ENCODE results near the gene CASKIN1. TPM values are rescaled to one million over a fixed set of nuclear protein-coding genes. Genes with fewer than 3 reads are reported as not detected.
"Not testable (repeated sequence)": the region's sequence is repeated elsewhere in the genome, so short reads cannot be mapped to it uniquely, and the experiment has no call there.

The CASKIN1 gene
- total and polyA plus RNA-seq, 4 experiments from 2014 or later, result not detected

DNA sequence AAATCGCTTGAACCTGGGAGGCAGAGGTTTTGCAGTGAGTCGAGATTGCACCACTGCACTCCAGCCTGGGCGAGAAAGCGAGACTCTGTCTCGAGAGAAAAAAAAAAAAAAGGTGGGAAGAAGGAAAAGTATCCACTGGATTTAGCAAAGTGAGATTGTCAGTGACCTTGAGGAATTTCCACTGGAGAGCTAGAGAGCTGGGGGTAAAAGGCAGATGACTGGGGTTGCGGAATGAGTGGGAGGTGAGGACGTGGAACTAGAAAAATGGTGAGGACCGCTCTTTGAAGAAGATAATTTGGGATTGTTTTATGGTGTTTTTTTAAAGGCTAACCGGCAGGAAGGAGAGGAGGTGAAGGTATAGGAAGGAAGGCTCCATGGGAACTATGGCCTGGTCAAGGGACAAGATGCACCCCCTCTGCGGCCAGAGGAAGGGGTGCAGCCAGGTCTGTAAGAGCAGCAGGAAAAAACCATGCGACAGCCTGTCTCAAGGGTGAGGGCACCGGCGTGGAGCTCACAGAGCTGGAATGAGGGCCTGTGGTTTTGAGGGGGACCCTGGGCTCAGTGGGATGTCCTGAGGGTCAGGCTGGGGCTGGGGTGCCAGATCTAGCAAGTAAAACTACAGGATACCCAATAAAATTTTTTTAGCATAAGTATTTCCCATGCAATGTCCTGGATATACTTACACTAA is 8.2 kb upstream of the CASKIN1 start:
- CTCF ChIA-PET (ENCODE audit: partially characterized antibody), result interaction anchor here (1.0 kb wide), 1 partner anchor 58 kb away, joined by 4 read pairs; no protein-coding TSS in a partner anchor
- peaks cover 6 to 17% of the 10 kb centered on the region in 2 donors for H3K36me3 Mint-ChIP-seq
- intact Hi-C loops (cut with micrococcal nuclease), result loop anchor here (1.0 to 5.0 kb wide), 5 partner anchors 11 to 232 kb away; partner anchors contain the start of genes E4F1, RNPS1, TBL3 and TRAF7

DNA sequence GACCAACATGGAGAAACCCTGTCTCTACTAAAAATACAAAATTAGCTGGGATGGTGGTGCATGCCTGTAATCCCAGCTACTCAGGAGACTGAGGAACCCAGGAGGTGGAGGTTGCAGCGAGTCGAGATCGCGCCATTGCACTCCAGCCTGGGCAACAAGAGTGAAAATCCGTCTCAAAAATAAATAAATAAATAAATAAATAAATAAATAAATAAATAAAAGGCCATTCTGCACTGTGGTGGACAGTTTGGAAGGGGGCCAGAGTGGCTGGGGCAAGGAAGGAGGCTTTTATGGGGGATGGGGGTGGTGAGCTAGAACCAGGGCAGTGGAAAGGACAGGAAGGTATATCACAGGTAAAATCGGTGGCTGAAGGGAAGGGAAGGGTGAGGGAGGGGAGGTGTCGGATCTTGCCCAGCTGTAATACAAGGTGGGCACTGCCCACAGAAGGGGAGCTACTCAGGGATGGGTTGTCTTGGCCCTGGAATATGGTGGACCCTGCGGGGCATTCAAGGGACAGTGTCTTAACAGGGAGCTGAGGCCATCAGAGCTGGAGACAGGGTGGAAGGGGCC is 6.8 kb upstream of the CASKIN1 start:
- H3K27me3 Mint-ChIP-seq; H3K27ac ChIP-seq (ENCODE audit: low read depth, low read length); intact Hi-C loops (cut with micrococcal nuclease); DNase-seq; H3K9me3 ChIP-seq (ENCODE audit: control insufficient read depth in 1 of 2, low read length in 2 of 2); H3K4me3 ChIP-seq (ENCODE audit: low read length in 2 of 2); H3K36me3 ChIP-seq (ENCODE audit: insufficient read depth, low read length); H3K9me3 Mint-ChIP-seq; H3K27me3 ChIP-seq (ENCODE audit: insufficient read depth, low read length): not testable (repeated sequence)
- peaks cover 12 to 30% (median 18%) of the 10 kb centered on the region in 4 donors for H3K4me1 Mint-ChIP-seq
- H3K4me3 Mint-ChIP-seq, result peak overlapping the region in 7 of 8 donors; percentile 54 to 78 (median 60)
- POLR2A ChIA-PET (ENCODE audit: partially characterized antibody), result interaction anchor here (0.9 to 5.3 kb wide), 5 partner anchors 8 to 49 kb away, joined by 3 to 24 read pairs (median 15); partner anchors contain the start of genes CASKIN1, E4F1, ECI1 and PGP
- H3K36me3 Mint-ChIP-seq, result peaks cover 6 to 14% of the 10 kb centered on the region in 2 donors
- peaks cover 26% of the 10 kb centered on the region for H3K4me1 ChIP-seq (ENCODE audit: insufficient read depth, low read length)
- CTCF ChIA-PET (ENCODE audit: partially characterized antibody), result interaction anchor here (0.6 to 0.7 kb wide), 2 partner anchors 135 to 696 kb away, joined by 3 to 4 read pairs; no protein-coding TSS in a partner anchor
- H3K27ac Mint-ChIP-seq, result peak overlapping the region in 5 of 7 donors; percentile 13 to 87 (median 58)

More for the DNA sequence above, 8.2 kb upstream of the CASKIN1 start:
- Histone ChIP-seq H3K4me1 (ENCODE audit: insufficient read depth, low read length) (peaks cover 26% of the 10 kb centered on the region), H3K9me3 (ENCODE audit: control insufficient read depth in 1 of 2, low read length in 2 of 2) (no peaks in the 10 kb centered on the region), H3K36me3 (ENCODE audit: insufficient read depth, low read length) (peaks cover 11% of the 10 kb centered on the region), H3K27ac (ENCODE audit: low read depth, low read length) (peak overlapping the region; percentile 90), H3K4me3 (ENCODE audit: low read length in 2 of 2) (peak overlapping the region; percentile 88 to 89), H3K27me3 (ENCODE audit: insufficient read depth, low read length) (no peaks in the 10 kb centered on the region)
- Mint-ChIP-seq H3K9me3 (no peaks in the 10 kb centered on the region), H3K4me1 (peaks cover 12 to 29% (median 18%) of the 10 kb centered on the region in 4 donors), H3K27me3 (peaks cover 0 to 1% of the 10 kb centered on the region in 2 donors), H3K4me3 (peak overlapping the region; percentile 67 to 88 (median 78)), H3K27ac (peak overlapping the region in 6 of 7 donors; percentile 37 to 93 (median 67))
- DNase-seq, result peak in 1 of 5 donors; percentile 41
- POLR2A ChIA-PET (ENCODE audit: partially characterized antibody), result interaction anchor here (1.0 to 5.3 kb wide), 14 partner anchors 9 to 328 kb away, joined by 3 to 48 read pairs (median 8); partner anchors contain the start of genes ATP6V0C, CASKIN1, E4F1 and ECI1

DNA sequence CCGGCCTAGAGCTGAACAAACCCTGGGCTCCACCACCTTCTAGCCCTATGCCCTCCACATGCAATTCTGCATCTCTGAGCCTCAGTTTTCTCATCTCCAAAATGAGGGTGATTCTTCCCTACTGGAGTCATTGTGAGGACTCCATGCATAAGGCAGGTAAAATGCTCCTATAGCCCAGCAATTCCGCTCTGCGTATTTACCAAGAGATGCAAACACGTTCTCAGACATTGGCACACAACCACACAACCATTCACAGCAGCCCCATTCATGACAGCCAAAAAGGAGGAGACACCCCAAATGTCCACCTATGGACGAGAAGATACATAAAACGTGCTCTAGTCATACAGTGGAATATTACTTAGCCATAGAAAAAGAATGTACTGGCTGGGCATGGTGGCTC is 3.9 kb upstream of the CASKIN1 start:
- DNase-seq, result no peak
- Histone ChIP-seq H3K9me3 (ENCODE audit: control insufficient read depth in 1 of 2, low read length in 2 of 2) (no peaks in the 10 kb centered on the region), H3K27me3 (ENCODE audit: insufficient read depth, low read length) (peaks cover 21% of the 10 kb centered on the region), H3K4me1 (ENCODE audit: insufficient read depth, low read length) (peaks cover 12% of the 10 kb centered on the region), H3K36me3 (ENCODE audit: insufficient read depth, low read length) (no peaks in the 10 kb centered on the region), H3K27ac (ENCODE audit: low read depth, low read length) (no peak overlapping the region), H3K4me3 (ENCODE audit: low read length in 2 of 2) (no peak overlapping the region)
- Mint-ChIP-seq H3K27me3 (peaks cover 10 to 13% of the 10 kb centered on the region in 2 donors), H3K4me1 (peaks cover 4 to 17% (median 10%) of the 10 kb centered on the region in 4 donors), H3K27ac (no peak overlapping the region), H3K36me3 (peaks cover 0 to 2% of the 10 kb centered on the region in 2 donors), H3K9me3 (no peaks in the 10 kb centered on the region), H3K4me3 (no peak overlapping the region)
- ChIA-PET POLR2A (ENCODE audit: partially characterized antibody) (no interaction called here), CTCF (ENCODE audit: partially characterized antibody) (no interaction called here)
- intact Hi-C loops (cut with micrococcal nuclease), result no loop called here

DNA sequence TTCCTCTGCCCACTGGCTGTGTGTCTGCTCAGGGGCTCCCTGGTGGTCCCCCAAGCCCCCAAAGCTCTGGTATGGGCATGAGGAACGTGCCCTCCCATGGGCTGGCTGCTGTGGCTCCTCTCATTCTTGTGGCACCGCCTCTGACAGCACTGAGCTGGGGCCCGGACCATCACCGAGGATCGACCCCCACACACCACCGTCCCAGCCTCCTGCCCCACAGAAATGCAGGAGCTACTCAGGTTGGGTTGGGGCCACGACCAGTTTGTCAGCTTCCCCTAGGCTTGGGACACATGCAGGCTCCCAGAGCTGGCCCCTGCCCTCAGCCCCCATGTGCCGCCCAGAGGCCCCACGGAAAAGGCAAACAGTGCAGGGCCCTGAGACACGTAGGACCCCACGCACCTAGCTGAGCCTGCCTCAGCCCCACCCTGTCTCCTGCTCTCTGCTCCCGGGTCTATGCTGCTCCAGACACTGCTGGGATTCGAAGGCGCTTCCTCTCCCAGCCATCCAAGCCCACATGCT is 3.3 kb upstream of the CASKIN1 start:
- H3K9me3 ChIP-seq (ENCODE audit: control insufficient read depth in 1 of 2, low read length in 2 of 2), result no peaks in the 10 kb centered on the region
- Mint-ChIP-seq H3K9me3 (no peaks in the 10 kb centered on the region), H3K4me3 (no peak overlapping the region), H3K27ac (no peak overlapping the region), H3K27me3 (peaks cover 14 to 17% of the 10 kb centered on the region in 2 donors), H3K36me3 (peaks cover 0 to 2% of the 10 kb centered on the region in 2 donors), H3K4me1 (peaks cover 5 to 22% (median 12%) of the 10 kb centered on the region in 4 donors)
- no peak for DNase-seq
- intact Hi-C loops (cut with micrococcal nuclease), result no loop called here
- no peak overlapping the region for H3K27ac ChIP-seq (ENCODE audit: low read depth, low read length)
- H3K36me3 ChIP-seq (ENCODE audit: insufficient read depth, low read length), result no peaks in the 10 kb centered on the region
- H3K4me1 ChIP-seq (ENCODE audit: insufficient read depth, low read length), result peaks cover 15% of the 10 kb centered on the region
- CTCF ChIA-PET (ENCODE audit: partially characterized antibody), result no interaction called here
- POLR2A ChIA-PET (ENCODE audit: partially characterized antibody), result no interaction called here
- no peak overlapping the region for H3K4me3 ChIP-seq (ENCODE audit: low read length in 2 of 2)
- H3K27me3 ChIP-seq (ENCODE audit: insufficient read depth, low read length), result peaks cover 27% of the 10 kb centered on the region

- peaks cover 16 to 17% of the 10 kb centered on the region in 2 donors for H3K27me3 Mint-ChIP-seq
- H3K36me3 ChIP-seq (ENCODE audit: insufficient read depth, low read length), result no peaks in the 10 kb centered on the region
- peak overlapping the region in 1 of 8 donors; percentile 27 for H3K4me3 Mint-ChIP-seq
- CTCF ChIA-PET (ENCODE audit: partially characterized antibody), result no interaction called here
- H3K9me3 Mint-ChIP-seq, result no peaks in the 10 kb centered on the region
- POLR2A ChIA-PET (ENCODE audit: partially characterized antibody), result no interaction called here
- peaks cover 30% of the 10 kb centered on the region for H3K27me3 ChIP-seq (ENCODE audit: insufficient read depth, low read length)
- no peaks in the 10 kb centered on the region for H3K36me3 Mint-ChIP-seq
- intact Hi-C loops (cut with micrococcal nuclease), result no loop called here
- peaks cover 2 to 18% (median 9%) of the 10 kb centered on the region in 4 donors for H3K4me1 Mint-ChIP-seq
- no peak overlapping the region for H3K27ac Mint-ChIP-seq
- no peaks in the 10 kb centered on the region for H3K9me3 ChIP-seq (ENCODE audit: control insufficient read depth in 1 of 2, low read length in 2 of 2)
- no peak overlapping the region for H3K4me3 ChIP-seq (ENCODE audit: low read length in 2 of 2)
- peaks cover 11% of the 10 kb centered on the region for H3K4me1 ChIP-seq (ENCODE audit: insufficient read depth, low read length)
- no peak overlapping the region for H3K27ac ChIP-seq (ENCODE audit: low read depth, low read length)
- no peak for DNase-seq
Observed at GRCh38 chr16:2199095-2199494, 2.7 kb upstream of the CASKIN1 start.

DNA sequence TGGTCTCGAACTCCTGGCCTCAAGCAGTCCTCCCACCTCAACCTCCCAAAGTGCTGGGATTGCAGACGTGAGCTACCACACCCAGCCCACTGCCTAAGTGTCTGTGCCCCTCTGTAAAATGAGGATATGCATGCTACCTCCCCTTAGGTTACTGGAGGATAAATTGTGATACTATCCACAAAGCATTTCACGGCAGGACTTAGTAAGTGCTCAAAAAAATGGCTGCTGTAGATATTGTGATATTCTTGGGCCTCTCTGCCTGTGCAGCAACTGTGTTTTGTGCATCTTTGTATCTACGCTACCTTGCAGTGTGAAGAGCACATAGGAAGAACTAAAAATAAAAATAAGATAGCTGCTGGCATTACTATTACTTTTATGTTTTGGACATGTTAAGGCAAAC is 1.9 kb upstream of the CASKIN1 start:
- POLR2A ChIA-PET (ENCODE audit: partially characterized antibody), result interaction anchor here (0.6 kb wide), 1 partner anchor 10 kb away, joined by 3 read pairs; no protein-coding TSS in a partner anchor

More for the DNA sequence above, 1.9 kb upstream of the CASKIN1 start:
- H3K9me3 Mint-ChIP-seq, result no peaks in the 10 kb centered on the region
- Histone ChIP-seq H3K4me1 (ENCODE audit: insufficient read depth, low read length) (peaks cover 11% of the 10 kb centered on the region), H3K27me3 (ENCODE audit: insufficient read depth, low read length) (peaks cover 30% of the 10 kb centered on the region), H3K9me3 (ENCODE audit: control insufficient read depth in 1 of 2, low read length in 2 of 2) (no peaks in the 10 kb centered on the region), H3K36me3 (ENCODE audit: insufficient read depth, low read length) (no peaks in the 10 kb centered on the region), H3K4me3 (ENCODE audit: low read length in 2 of 2) (no peak overlapping the region), H3K27ac (ENCODE audit: low read depth, low read length) (no peak overlapping the region)
- peak overlapping the region in 6 of 8 donors; percentile 6 to 67 (median 56) for H3K4me3 Mint-ChIP-seq
- intact Hi-C loops (cut with micrococcal nuclease), result no loop called here
- H3K27me3 Mint-ChIP-seq, result peaks cover 16 to 17% of the 10 kb centered on the region in 2 donors
- DNase-seq, result no peak
- H3K4me1 Mint-ChIP-seq, result peaks cover 2 to 13% (median 7%) of the 10 kb centered on the region in 4 donors
- H3K36me3 Mint-ChIP-seq, result no peaks in the 10 kb centered on the region
- CTCF ChIA-PET (ENCODE audit: partially characterized antibody), result interaction anchor here (1.0 kb wide), 1 partner anchor 53 kb away, joined by 4 read pairs; the partner anchor contains the start of gene ECI1
- H3K27ac Mint-ChIP-seq, result no peak overlapping the region
